Stimulated activated CD4-positive, alpha-beta T cell treated with anti-CD3 and anti-CD28 coated beads, TNF-alpha, amount 100 ng/mL, for 48 hours (primary cell): Measurements from ENCODE around the gene PDP2.

Experiments
- DNase-seq, 3 donors: peaks; one replicate each; pipeline ENCODE4 v3.0.0-alpha.2; 2020; ENCODE audit warnings: low read depth in 3 of 3

The PDP2 gene

DNA sequence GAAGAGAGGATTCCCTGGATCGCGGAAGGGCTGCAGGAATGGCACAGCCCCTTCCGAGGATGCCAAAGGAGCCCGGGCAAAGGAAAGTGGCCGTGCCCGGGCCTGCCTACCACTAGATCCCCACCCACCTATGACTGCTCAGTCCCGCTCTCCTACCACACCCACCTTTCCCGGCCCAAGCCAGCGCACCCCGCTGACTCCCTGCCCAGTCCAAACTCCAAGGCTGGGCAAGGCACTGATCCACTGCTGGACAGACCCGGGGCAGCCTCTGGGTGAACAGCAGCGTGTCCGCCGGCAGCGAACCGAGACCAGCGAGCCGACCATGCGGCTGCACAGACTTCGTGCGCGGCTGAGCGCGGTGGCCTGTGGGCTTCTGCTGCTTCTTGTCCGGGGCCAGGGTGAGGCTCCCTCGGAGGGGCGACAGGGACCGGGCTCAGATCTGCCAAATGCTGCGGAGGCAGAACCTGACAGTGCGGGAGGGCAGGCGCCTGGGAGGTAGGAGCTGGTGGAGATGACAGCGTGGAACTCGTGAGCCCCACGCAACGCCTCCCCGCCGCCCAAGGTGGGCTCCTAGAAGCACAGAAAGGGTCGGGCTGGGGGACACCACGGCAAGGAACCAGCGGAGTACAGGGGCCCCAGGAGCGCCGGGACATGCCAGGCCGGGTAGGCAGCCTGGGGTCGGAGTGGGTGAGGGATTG is 55.1 kb downstream of the PDP2 start, which contains the start of gene CES2:
TSS of gene CES2 (plus strand) at position 203 of the 698 bp plus-strand sequence. CDS start at position 323, 120 bp downstream.
- DNase-seq: no peak

DNA sequence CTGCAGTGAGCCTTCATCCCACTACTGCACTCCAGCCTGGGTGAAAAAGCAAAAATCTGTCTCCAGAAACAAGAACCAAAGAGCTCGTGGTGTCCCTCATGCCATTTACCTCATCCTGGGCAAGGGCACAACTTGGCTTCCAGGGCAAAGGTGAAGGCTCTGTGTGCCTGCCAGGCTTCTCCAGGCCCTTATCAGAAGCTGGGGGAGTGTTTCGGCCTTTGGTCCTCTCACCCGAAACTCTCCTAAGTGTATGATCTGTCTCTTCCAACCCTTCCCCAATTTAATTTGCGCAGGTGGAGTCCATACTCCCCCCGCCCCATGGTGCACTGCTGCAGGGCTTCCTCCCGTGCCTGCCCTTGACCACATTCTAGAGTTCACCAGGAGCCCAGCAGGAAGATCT is 56.1 kb downstream of the PDP2 start:
- DNase-seq: no peak

DNA sequence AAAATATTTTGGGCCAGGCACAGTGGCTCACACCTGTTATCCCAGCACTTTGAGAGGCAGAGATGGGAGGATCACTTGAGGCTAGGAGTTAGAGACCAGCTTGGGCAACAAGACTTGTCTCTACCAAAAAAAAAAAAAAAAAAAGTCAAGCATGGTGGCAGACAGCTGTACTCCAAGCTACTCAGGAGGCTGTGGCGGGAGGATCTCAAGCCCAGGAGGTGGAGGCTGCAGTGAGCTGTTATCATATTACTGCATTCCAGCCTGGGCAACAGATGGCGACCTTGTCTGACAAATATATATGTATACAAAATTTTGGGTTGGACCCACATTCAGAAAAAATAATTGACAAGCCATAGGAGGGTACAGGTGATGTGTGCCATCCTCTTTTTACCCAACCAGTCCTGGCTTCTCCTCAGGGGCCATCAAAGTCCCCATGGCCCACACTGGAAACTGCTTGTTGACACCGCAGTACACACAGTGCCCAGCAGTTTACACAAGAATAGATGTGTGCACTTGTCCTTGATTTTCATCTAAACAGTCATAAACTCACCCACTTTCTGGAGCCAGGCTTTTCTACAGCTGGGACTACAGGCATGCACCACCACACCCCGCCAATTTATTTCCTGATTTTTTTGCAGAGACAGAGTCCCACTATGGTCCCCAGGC is 56.7 kb downstream of the PDP2 start:
- DNase-seq: no peak

DNA sequence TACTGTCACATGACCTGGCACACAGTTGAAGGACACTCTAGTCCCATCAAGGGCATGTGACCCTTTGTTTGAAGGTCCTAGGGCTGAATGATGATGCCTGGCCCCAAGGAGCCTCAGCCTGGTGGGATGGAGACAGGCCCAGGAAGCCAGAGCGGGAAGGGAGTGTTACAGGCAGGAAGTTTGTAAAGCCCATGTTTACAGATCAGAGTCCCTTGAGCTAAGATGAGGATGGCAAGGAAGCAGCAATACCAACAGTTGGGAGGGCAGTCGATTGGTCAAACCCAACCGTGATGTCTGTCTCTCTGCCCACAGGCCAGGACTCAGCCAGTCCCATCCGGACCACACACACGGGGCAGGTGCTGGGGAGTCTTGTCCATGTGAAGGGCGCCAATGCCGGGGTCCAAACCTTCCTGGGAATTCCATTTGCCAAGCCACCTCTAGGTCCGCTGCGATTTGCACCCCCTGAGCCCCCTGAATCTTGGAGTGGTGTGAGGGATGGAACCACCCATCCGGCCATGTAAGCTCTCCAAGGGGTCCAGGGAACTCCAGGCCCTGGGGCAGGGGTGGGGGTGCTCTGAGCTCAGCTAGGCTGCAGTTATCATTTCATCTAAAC is 57.5 kb downstream of the PDP2 start:
- no peak for DNase-seq

DNA sequence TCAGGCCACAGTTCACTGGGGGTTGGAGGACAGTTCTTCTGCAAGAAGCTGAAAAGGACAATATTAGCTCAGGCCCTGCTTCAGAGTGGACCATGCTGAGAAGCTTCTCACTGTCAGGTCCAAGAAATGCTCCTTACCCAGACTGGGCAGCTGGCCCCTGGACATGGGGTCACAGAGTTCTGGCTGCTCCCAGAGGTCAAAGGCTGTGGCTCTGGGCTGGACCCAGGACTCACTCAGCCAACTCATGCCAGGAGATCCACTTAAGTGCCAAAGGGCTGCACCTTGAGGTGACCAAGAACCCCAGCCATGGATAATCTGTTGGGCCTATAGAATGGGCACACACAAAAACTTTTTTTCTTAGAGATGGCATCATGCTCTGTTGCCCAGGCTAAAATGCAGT is 59.1 kb downstream of the PDP2 start:
- no peak for DNase-seq

DNA sequence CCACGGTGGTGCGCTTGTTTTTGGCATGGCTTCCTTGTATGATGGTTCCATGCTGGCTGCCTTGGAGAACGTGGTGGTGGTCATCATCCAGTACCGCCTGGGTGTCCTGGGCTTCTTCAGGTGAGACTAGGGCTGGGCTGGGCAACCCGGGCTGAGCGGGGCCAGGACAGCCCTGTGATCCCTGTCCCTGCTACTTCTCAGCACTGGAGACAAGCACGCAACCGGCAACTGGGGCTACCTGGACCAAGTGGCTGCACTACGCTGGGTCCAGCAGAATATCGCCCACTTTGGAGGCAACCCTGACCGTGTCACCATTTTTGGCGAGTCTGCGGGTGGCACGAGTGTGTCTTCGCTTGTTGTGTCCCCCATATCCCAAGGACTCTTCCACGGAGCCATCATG is 59.9 kb downstream of the PDP2 start:
- no peak for DNase-seq
